Measurements from ENCODE around the gene ARHGAP26.

Gene ARHGAP26

GRCh38 chr5:143180751-143181150, 410.6 kb downstream of the ARHGAP26 start:
- DNase-seq: no peak

- DNase-seq: no peak
Observed at GRCh38 chr5:143181173-143181572, 411.0 kb downstream of the ARHGAP26 start.

- no peak for DNase-seq
Observed at GRCh38 chr5:143182106-143182505, 411.9 kb downstream of the ARHGAP26 start.

- no peak for DNase-seq
Observed at GRCh38 chr5:143182901-143183820, 413.0 kb downstream of the ARHGAP26 start.

- DNase-seq: no peak
Observed at GRCh38 chr5:143183989-143184388, 413.8 kb downstream of the ARHGAP26 start.

- no peak for DNase-seq
Observed at GRCh38 chr5:143186623-143187022, 416.4 kb downstream of the ARHGAP26 start.

GRCh38 chr5:143187495-143187894, 417.3 kb downstream of the ARHGAP26 start:
- no peak for DNase-seq

GRCh38 chr5:143188083-143188482, 417.9 kb downstream of the ARHGAP26 start:
- no peak for DNase-seq

GRCh38 chr5:143188692-143189091, 418.5 kb downstream of the ARHGAP26 start:
- DNase-seq: no peak

- no peak for DNase-seq
Observed at GRCh38 chr5:143190260-143190810, 420.2 kb downstream of the ARHGAP26 start.

- DNase-seq: no peak
Observed at GRCh38 chr5:143191720-143192119, 421.5 kb downstream of the ARHGAP26 start.

GRCh38 chr5:143192191-143192900, 422.2 kb downstream of the ARHGAP26 start:
- no peak for DNase-seq

GRCh38 chr5:143194206-143194605, 424.0 kb downstream of the ARHGAP26 start:
- DNase-seq: no peak

- no peak for DNase-seq
Observed at GRCh38 chr5:143194713-143195112, 424.5 kb downstream of the ARHGAP26 start.

- no peak for DNase-seq
Observed at GRCh38 chr5:143195491-143195890, 425.3 kb downstream of the ARHGAP26 start.

- no peak for DNase-seq
Observed at GRCh38 chr5:143196601-143197259, 426.6 kb downstream of the ARHGAP26 start.

GRCh38 chr5:143197260-143197656, 427.1 kb downstream of the ARHGAP26 start:
- DNase-seq: no peak

GRCh38 chr5:143198332-143198731, 428.2 kb downstream of the ARHGAP26 start:
- no peak for DNase-seq

- no peak for DNase-seq
Observed at GRCh38 chr5:143199161-143199560, 429.0 kb downstream of the ARHGAP26 start.

- DNase-seq: no peak
Observed at GRCh38 chr5:143199843-143200242, 429.7 kb downstream of the ARHGAP26 start.

GRCh38 chr5:143200781-143201398, 430.7 kb downstream of the ARHGAP26 start:
- no peak for DNase-seq

GRCh38 chr5:143201589-143201988, 431.4 kb downstream of the ARHGAP26 start:
- DNase-seq: no peak

Data from NCI-H1048 (cell line).